ENCODE results near the gene CSNK1D.

GRCh38 chr17:82257473-82257872 is 16.0 kb downstream of the CSNK1D start:
- TF ChIP-seq CTCF (IDR thresholded peaks at IDR 0.05; ENCODE audit: low read depth, low read length): no peak
- TF ChIP-seq EZH2phosphoT487 (IDR thresholded peaks at IDR 0.05; ENCODE audit: low read depth): no peak
